Uterus (tissue), 4 donors: ENCODE data around the gene FLVCR2. TPM values are rescaled to one million over a fixed set of nuclear protein-coding genes. Genes with fewer than 3 reads are reported as not detected.

Experiments used
- DNase-seq, 2 donors: peaks; one replicate each; pipeline ENCODE4 v3.0.0-alpha.2; 2019 to 2020
- H3K27ac ChIP-seq, 2 donors: fragments of 200-600 bp; sonication (generic); 1 replicate in 1 of 2; 2 replicates in 1 of 2; pipeline ENCODE4 v1.5.1; 2016 to 2018
- H3K27me3 ChIP-seq, 2 donors: fragments of 200-600 bp; sonication (generic); one replicate each; pipeline ENCODE4 v1.5.1; 2018 to 2019; ENCODE audit warnings: control low read depth in 1 of 2
- H3K36me3 ChIP-seq, 2 donors: fragments of 200-600 bp; sonication (generic); one replicate each; pipeline ENCODE4 v1.5.1; 2019; ENCODE audit warnings: control low read depth in 1 of 2
- H3K4me1 ChIP-seq, 2 donors: fragments of 200-600 bp; sonication (generic); one replicate each; pipeline ENCODE4 v1.5.1; 2018 to 2019; ENCODE audit warnings: control low read depth in 1 of 2
- H3K4me3 ChIP-seq, 2 donors: fragments of 200-600 bp; sonication (generic); 1 replicate in 1 of 2; 2 replicates in 1 of 2; pipeline ENCODE4 v1.5.1; 2018 to 2019; ENCODE audit warnings: mild to moderate bottlenecking in 1 of 2
- H3K9me3 ChIP-seq, 2 donors: fragments of 200-600 bp; sonication (generic); one replicate each; pipeline ENCODE4 v1.5.1; 2019; ENCODE audit warnings: control low read depth in 1 of 2
- POLR2A ChIP-seq, 2 donors: fragments of 450-650 bp; IDR thresholded peaks; one replicate each; pipeline ENCODE4 v1.6.1; 2016; ENCODE audit warnings: antibody characterized with exemption in 2 of 2, mild to moderate bottlenecking in 1 of 2, moderate library complexity in 1 of 2
- intact Hi-C: fragments of 100-400 bp; cut with DNase I; formaldehyde crosslinking; loops from one replicate; pipeline ENCODE4 v1.15.1; 2023; ENCODE audit warnings: low total_unique reads
- total RNA-seq, 4 donors: library from RNA; depleted of rRNA in 3 of 4; stranded (reverse); fragments of >200 nt in 3 of 4; gene quantifications; one replicate each; pipeline versions ENCODE4 v1.1.0 to v1.2.4, GENCODE V29; 2014 to 2023
- TF ChIP-seq, protein P1 (sequence below), 4 experiments: fragments of 200-600 bp in 2 of 4; fragments of 450-650 bp in 2 of 4; sonication (generic) in 2 of 4; IDR thresholded peaks; one replicate each; pipeline ENCODE4 v1.5.1; 2016 to 2019; ENCODE audit warnings: antibody characterized with exemption in 4 of 4, mild to moderate bottlenecking in 2 of 4, moderate library complexity in 1 of 4
- donor health status: DM: yes; HTN: yes; CAD: no.

The FLVCR2 gene
- total RNA-seq, 4 donors from 2014 or later: 2.3 to 15.0 (median 3.3) TPM

DNA sequence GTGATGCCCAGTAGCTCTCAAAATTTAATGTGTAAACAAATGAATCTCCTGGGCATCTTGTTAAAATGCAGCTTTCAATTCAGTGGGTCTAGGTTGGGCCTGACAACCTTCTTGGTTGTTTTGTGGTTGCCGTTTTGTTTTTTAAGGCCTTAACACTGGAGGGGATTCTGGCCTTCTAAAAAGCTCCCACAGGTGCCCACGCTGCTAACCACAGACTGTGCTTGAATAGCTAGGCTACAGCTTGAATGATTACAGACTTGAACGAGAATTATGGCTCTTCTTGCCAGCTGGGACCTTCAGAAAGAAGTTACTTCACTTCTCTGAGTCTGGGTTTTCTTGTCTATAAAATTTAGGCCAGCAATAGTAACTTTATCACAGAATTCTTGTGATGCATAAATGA lies 1.3 kb upstream of the FLVCR2 start:
- TF ChIP-seq, protein P1, sequence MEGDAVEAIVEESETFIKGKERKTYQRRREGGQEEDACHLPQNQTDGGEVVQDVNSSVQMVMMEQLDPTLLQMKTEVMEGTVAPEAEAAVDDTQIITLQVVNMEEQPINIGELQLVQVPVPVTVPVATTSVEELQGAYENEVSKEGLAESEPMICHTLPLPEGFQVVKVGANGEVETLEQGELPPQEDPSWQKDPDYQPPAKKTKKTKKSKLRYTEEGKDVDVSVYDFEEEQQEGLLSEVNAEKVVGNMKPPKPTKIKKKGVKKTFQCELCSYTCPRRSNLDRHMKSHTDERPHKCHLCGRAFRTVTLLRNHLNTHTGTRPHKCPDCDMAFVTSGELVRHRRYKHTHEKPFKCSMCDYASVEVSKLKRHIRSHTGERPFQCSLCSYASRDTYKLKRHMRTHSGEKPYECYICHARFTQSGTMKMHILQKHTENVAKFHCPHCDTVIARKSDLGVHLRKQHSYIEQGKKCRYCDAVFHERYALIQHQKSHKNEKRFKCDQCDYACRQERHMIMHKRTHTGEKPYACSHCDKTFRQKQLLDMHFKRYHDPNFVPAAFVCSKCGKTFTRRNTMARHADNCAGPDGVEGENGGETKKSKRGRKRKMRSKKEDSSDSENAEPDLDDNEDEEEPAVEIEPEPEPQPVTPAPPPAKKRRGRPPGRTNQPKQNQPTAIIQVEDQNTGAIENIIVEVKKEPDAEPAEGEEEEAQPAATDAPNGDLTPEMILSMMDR (IDR thresholded peaks at IDR 0.05): no peak
- no peak for TF ChIP-seq POLR2A (IDR thresholded peaks at IDR 0.05)
- Histone ChIP-seq H3K27ac (no peak overlapping the region), H3K4me1 (peaks cover 0 to 10% of the 10 kb centered on the region in 2 donors), H3K36me3 (no peaks in the 10 kb centered on the region), H3K9me3 (no peaks in the 10 kb centered on the region), H3K27me3 (no peaks in the 10 kb centered on the region), H3K4me3 (no peak overlapping the region)
- intact Hi-C loops: loop anchor here (5.0 kb wide), 1 partner anchor 75 kb away; no protein-coding TSS in a partner anchor
- no peak for DNase-seq

DNA sequence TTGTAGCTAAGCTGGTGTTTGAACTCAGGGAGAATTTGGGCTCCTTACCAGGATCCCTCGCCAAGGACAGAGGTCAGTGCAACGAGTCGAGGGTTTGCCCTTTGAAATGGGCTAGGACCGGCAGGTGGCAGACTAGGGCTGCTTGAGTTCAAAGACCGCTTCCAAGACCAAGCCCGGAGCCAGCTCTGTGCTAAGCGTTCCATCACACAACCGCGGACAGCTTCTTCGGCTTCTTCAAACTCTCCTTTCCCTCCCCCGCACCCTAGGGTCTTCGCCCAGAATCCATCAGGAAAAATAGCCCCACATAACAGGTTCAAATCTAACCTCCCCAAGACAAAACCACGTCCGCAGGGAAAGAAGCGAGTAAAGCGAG lies 705 bp upstream of the FLVCR2 start:
- peak; percentile 81 to 84 for DNase-seq
- intact Hi-C loops: loop anchor here (5.0 kb wide), 1 partner anchor 75 kb away; no protein-coding TSS in a partner anchor
- H3K9me3 ChIP-seq: no peaks in the 10 kb centered on the region
- no peaks in the 10 kb centered on the region for H3K27me3 ChIP-seq
- TF ChIP-seq, protein P1 (IDR thresholded peaks at IDR 0.05): peak; percentile 65 to 81 (median 78)
- TF ChIP-seq POLR2A (IDR thresholded peaks at IDR 0.05): no peak
- H3K27ac ChIP-seq: peak overlapping the region; percentile 81
- H3K36me3 ChIP-seq: no peaks in the 10 kb centered on the region
- H3K4me1 ChIP-seq: peaks cover 0 to 10% of the 10 kb centered on the region in 2 donors
- H3K4me3 ChIP-seq: peak overlapping the region; percentile 51 to 57

DNA sequence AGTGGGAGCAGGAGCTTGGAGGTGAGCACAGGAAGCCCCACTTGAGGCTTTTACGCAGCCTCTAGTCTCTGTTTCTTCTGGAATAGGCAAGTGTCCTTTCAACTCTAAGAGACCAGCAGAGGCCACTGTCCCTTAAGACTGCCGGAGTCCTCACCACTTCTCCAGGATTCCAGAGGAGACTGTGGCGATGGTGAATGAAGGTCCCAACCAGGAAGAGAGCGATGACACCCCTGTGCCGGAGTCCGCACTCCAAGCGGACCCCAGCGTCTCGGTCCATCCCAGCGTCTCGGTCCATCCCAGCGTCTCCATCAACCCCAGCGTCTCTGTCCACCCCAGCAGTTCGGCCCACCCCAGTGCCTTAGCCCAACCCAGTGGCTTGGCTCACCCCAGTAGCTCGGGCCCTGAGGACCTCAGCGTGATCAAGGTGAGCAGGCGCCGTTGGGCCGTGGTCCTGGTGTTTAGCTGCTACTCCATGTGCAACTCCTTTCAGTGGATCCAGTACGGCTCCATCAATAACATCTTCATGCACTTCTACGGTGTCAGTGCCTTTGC lies 442 bp downstream of the FLVCR2 start:
- DNase-seq: peak in 1 of 2 donors; percentile 20
- Histone ChIP-seq H3K9me3 (no peaks in the 10 kb centered on the region), H3K27me3 (no peaks in the 10 kb centered on the region), H3K36me3 (no peaks in the 10 kb centered on the region), H3K4me1 (peaks cover 0 to 10% of the 10 kb centered on the region in 2 donors), H3K4me3 (peak overlapping the region; percentile 51 to 57), H3K27ac (peak overlapping the region; percentile 81)
- no peak for TF ChIP-seq POLR2A (IDR thresholded peaks at IDR 0.05)
- TF ChIP-seq, protein P1 (IDR thresholded peaks at IDR 0.05): peak in 2 of 4 experiments; percentile 20 to 30
- intact Hi-C loops: loop anchor here (5.0 kb wide), 1 partner anchor 73 kb away; no protein-coding TSS in a partner anchor

DNA sequence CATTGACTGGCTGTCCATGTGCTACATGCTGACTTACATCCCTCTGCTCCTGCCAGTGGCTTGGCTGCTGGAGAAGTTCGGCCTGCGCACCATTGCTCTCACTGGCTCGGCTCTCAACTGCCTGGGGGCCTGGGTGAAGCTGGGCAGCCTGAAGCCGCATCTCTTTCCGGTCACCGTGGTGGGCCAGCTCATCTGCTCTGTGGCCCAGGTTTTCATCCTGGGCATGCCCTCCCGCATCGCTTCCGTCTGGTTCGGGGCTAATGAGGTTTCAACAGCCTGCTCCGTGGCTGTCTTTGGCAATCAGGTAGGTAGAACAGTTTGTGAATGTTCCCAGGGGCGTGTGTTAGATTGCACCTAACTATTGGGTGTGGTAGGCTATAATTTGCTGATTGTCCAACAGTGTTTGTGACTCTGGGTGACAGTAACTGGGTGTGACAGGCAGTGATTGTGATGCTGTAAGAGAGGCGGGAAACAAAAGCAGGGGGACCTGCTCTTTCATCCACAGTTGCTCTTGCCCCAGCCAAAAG lies 981 bp downstream of the FLVCR2 start:
- TF ChIP-seq, protein P1 (IDR thresholded peaks at IDR 0.05): no peak
- no peak for TF ChIP-seq POLR2A (IDR thresholded peaks at IDR 0.05)
- no peak for DNase-seq
- peaks cover 0 to 10% of the 10 kb centered on the region in 2 donors for H3K4me1 ChIP-seq
- intact Hi-C loops: loop anchor here (5.0 kb wide), 1 partner anchor 73 kb away; no protein-coding TSS in a partner anchor
- H3K9me3 ChIP-seq: no peaks in the 10 kb centered on the region
- no peaks in the 10 kb centered on the region for H3K36me3 ChIP-seq
- no peaks in the 10 kb centered on the region for H3K27me3 ChIP-seq
- H3K4me3 ChIP-seq: peak overlapping the region; percentile 51 to 57
- H3K27ac ChIP-seq: peak overlapping the region; percentile 81

DNA sequence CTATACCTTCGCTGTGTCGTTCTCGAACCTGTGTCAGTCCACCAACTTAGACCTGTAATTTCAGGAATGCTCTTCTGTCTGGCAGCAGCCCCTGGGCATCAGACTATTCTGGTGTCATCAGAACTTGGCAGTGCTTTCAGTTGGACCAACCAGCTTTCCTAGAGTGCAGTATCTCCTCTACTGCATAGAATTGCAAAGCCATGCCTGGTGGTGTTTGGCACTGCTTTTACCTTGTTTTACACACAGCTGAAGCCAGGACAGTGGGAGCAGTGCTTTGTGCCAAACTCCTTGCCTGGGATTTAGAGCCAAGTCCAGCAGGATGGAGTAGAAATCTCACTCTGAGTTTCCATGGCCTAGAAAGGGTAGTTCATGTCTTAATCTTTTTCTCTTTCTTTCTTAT lies 1.5 kb downstream of the FLVCR2 start:
- intact Hi-C loops: loop anchor here (5.0 kb wide), 1 partner anchor 72 kb away; no protein-coding TSS in a partner anchor
- H3K4me1 ChIP-seq: peaks cover 0 to 10% of the 10 kb centered on the region in 2 donors
- DNase-seq: no peak
- H3K4me3 ChIP-seq: peak overlapping the region in 1 of 2 donors; percentile 57
- TF ChIP-seq, protein P1 (IDR thresholded peaks at IDR 0.05): no peak
- TF ChIP-seq POLR2A (IDR thresholded peaks at IDR 0.05): no peak
- H3K27me3 ChIP-seq: no peaks in the 10 kb centered on the region
- no peaks in the 10 kb centered on the region for H3K36me3 ChIP-seq
- H3K9me3 ChIP-seq: no peaks in the 10 kb centered on the region
- no peak overlapping the region for H3K27ac ChIP-seq
